Activated naive CD8-positive, alpha-beta T cell treated with anti-CD3 and anti-CD28 coated beads for 36 hours (primary cell): ENCODE data around the gene PITPNC1. TPM values are rescaled to one million over a fixed set of nuclear protein-coding genes. Genes with fewer than 3 reads are reported as not detected.

Source experiments
- DNase-seq: peaks from one replicate; pipeline ENCODE4 v3.0.0; 2021
- H3K27ac Mint-ChIP-seq: one replicate; pipeline ENCODE4 v1.8.0; 2022; ENCODE audit warnings: mild to moderate bottlenecking, moderate library complexity, mixed read lengths
- H3K27me3 Mint-ChIP-seq: one replicate; pipeline ENCODE4 v1.8.0; 2022; ENCODE audit warnings: mild to moderate bottlenecking, mixed read lengths
- H3K36me3 Mint-ChIP-seq: one replicate; pipeline ENCODE4 v1.8.0; 2021; ENCODE audit warnings: mild to moderate bottlenecking, mixed read lengths
- H3K4me1 Mint-ChIP-seq: one replicate; pipeline ENCODE4 v1.8.0; 2021; ENCODE audit warnings: mixed read lengths
- H3K4me3 Mint-ChIP-seq: one replicate; pipeline ENCODE4 v1.8.0; 2022; ENCODE audit warnings: mild to moderate bottlenecking, moderate library complexity, mixed read lengths
- H3K9me3 Mint-ChIP-seq: one replicate; pipeline ENCODE4 v1.8.0; 2022; ENCODE audit warnings: mixed read lengths
- total RNA-seq, 2 experiments: library from RNA; stranded (reverse); gene quantifications; one replicate each; pipeline ENCODE4 v1.2.3, GENCODE V29; 2021

PITPNC1 gene
- total RNA-seq, 2 experiments from 2014 or later: 50.1 to 51.1 TPM

DNA sequence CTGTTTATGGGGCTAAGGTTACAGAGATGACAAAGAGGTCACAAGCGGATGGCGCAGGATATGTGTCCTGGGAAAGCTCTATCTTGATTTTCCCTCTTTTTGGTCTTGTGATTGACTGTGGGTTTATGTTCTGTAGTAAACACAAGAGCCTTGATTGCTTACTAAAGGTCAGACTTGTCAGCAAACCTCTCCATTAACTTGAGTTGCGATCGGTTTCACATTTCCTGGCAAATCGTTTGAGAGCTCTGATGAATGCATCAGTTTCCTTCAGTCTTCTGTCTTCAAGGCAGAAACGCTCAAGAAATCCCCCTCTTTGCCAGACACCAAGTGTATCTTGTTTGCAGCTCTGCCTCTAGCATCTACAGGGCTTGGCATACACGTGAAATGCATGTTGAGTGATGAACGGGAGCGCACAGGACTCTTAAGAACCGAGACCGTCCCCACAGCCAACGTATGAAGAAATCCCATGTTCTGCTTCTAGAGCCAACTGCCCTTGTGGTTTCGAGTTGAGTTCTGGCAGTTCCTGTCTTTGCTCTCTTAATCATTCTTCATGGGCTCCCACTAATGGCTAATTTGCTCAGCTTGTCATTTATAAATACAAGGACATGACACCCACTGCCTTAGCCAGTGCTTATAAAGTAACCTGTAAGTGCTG lies 143.3 kb downstream of the PITPNC1 start:
- H3K4me3 Mint-ChIP-seq: peak overlapping the region; percentile 57
- H3K27me3 Mint-ChIP-seq: no peaks in the 10 kb centered on the region
- H3K9me3 Mint-ChIP-seq: peaks cover 12% of the 10 kb centered on the region
- peaks cover 47% of the 10 kb centered on the region for H3K4me1 Mint-ChIP-seq
- peak overlapping the region; percentile 77 for H3K27ac Mint-ChIP-seq
- peaks cover 19% of the 10 kb centered on the region for H3K36me3 Mint-ChIP-seq
- DNase-seq: no peak

DNA sequence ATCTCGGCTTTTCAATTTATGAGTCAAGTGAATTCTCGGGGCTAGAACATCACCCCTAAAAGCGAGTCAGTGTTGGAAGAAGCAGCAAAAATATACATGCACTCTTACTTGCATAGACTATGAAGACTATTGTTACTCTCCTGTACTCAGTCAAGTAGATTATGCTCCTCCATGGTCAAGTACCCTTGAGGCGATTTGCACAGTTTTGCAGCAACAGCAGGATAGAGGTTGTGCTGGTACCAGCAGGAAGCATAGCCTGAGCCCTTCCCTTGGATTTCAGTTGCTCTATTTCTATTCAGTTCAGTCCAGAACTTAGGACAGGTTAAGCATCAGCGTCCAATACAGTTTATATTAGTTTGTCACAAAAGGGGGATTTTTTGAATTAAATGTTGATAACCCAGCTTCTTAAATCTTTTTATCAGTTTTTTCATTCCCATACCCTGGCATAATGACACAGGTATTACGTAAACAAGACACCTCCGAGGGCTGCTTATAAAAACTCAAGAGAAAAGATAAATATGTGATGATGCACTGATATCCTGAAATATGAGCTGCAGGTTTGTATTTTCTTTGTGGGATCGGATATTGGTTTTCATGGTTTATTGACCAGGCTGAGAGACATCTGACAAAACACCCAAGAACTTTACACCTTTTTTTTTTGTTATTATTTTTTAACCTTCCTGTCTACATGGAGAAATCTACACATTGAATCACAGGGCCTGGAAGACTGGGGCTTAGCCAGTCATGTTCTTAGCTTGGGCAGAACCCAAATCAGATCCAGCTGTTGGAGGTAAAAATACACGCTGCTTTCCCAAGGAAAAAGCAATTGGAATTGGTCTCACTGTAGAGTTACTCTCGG lies 144.1 kb downstream of the PITPNC1 start:
- Mint-ChIP-seq H3K36me3 (peaks cover 19% of the 10 kb centered on the region), H3K4me3 (no peak overlapping the region), H3K9me3 (peaks cover 12% of the 10 kb centered on the region), H3K27me3 (no peaks in the 10 kb centered on the region), H3K4me1 (peaks cover 45% of the 10 kb centered on the region), H3K27ac (no peak overlapping the region)
- DNase-seq: no peak

DNA sequence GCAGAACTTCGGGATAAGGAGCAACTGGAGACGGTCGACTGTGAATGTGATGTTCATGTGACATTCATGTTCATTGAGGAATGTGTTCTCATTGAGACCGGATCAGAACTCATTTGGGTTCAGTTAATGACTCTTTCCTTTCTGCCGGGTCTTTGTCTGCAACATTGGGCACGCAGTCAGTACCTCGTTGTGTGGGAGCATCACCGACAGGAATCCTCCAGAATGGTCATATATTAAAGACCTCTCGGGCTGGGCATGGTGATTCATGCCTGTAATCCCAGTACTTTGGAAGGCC lies 144.6 kb downstream of the PITPNC1 start:
- Mint-ChIP-seq H3K9me3 (peaks cover 12% of the 10 kb centered on the region), H3K27me3 (no peaks in the 10 kb centered on the region), H3K36me3 (peaks cover 15% of the 10 kb centered on the region), H3K27ac (no peak overlapping the region), H3K4me3 (no peak overlapping the region), H3K4me1 (peaks cover 44% of the 10 kb centered on the region)
- no peak for DNase-seq

DNA sequence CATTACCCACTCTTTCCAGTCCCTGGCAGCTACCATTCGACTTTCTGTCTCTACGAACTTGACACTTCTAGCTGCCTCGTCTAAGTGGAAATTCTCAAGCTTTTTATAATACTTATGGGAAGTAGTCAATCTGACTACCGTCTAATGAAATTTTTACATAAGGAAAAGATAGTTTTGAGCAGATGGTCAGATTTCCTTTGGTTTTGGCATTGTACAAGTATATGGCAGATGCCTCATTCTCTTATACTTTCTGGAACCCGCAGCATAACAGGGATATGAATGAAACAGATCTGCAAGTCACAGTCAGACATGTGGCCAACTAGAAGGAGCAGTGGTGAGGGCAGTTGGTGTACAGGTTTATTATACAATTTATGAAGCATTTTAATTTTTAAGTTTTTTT lies 146.0 kb downstream of the PITPNC1 start:
- Mint-ChIP-seq H3K36me3 (peaks cover 6% of the 10 kb centered on the region), H3K27ac (peak overlapping the region; percentile 1), H3K9me3 (peaks cover 2% of the 10 kb centered on the region), H3K4me1 (peaks cover 47% of the 10 kb centered on the region), H3K27me3 (no peaks in the 10 kb centered on the region), H3K4me3 (no peak overlapping the region)
- DNase-seq: no peak

DNA sequence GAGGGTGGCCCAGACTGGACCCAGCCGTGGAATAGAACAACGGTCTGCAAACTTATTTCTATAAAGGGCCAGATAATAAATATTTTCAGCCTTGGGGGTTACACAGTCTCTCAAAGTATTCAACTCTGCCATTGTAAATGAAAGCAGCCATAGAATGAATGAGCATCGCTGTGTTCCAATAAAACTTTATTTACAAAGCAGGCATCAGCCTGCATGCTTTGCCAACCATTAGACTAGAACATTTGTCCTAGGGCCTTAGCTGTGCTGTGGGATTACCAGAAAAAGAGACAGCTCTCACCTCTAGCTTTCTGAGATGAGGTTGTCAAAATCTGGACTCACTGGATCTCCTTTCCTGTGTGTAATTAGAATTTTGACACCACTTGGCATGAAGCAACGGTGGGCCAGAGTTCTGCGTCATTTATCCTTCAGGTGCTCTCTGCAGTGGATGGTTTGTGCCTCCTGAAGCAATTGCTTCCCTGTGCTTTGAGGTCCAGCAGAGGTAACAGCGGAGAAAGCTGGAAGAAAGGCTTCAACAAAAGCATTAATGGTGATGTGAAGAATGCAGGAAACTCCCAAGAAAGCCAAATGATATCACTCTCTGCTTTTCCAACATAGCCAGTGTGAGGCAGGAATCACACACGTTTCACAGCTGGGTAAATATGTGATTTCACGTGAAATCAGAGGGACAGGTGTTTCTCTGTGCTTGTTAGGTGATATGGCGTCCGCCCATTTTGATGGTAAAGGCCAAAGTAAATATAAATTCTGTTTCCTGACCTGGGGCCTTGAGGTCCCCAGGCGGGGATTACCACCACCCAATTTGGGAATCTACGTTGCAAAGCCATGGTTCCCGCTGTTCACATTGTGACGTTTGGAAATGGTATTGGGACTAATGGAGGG lies 148.4 kb downstream of the PITPNC1 start:
- H3K27ac Mint-ChIP-seq: no peak overlapping the region
- peaks cover 34% of the 10 kb centered on the region for H3K4me1 Mint-ChIP-seq
- DNase-seq: no peak
- H3K36me3 Mint-ChIP-seq: no peaks in the 10 kb centered on the region
- no peaks in the 10 kb centered on the region for H3K27me3 Mint-ChIP-seq
- H3K9me3 Mint-ChIP-seq: no peaks in the 10 kb centered on the region
- H3K4me3 Mint-ChIP-seq: no peak overlapping the region

DNA sequence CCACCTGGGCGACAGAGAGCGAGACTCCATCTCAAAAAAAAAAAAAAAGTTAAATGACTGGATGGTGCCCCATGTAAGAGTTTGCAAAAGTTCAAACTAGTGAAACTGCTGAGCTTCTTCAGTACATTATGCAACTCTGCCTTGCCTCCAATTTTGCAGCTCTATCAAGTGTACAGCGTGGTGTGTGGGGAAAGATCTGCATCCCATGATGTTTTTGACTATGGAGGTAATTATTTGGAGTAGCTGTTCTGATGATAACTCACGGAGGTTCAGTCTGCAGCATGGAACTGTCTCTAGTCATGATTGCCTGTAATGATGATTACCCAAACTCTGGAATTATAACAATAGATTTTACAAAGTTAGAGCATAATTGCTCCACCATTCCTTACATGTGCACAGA lies 149.6 kb downstream of the PITPNC1 start:
- Mint-ChIP-seq H3K36me3 (no peaks in the 10 kb centered on the region), H3K9me3 (no peaks in the 10 kb centered on the region), H3K27me3 (no peaks in the 10 kb centered on the region), H3K4me1 (peaks cover 33% of the 10 kb centered on the region), H3K4me3 (no peak overlapping the region), H3K27ac (no peak overlapping the region)
- DNase-seq: no peak

DNA sequence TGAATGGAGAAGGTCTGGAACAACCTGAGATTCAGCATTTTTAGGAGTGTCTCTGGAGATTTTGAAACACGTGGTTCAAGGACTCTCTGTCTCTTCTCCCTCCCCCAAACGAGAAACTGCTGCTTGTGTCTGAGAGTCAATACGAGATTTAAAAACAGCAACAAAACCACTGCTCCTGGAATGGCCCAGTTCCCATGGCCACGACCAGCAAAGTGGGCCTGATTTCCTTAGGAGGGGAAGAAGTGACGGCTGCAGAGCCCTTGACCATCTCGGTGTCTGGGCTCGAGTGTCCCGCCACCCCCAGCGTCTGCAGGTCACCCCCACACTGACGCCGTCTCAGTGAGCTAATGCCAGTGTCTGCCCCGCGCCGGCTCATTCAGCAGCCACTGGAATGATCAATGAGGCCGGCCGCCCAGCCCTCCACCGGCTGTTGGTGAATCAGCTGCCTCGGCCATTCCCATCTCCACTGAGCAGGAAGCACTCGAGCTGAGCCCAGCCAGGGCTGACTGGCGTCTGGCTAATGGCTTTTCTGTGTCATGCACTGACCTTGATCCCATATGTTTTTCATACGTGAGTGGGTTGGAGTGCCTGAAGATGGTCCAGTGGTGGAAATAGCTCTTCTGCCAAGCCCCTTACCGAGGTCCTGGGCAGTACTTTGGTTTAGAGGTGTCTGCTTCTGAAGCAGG lies 151.8 kb downstream of the PITPNC1 start:
- Mint-ChIP-seq H3K27ac (no peak overlapping the region), H3K4me1 (peaks cover 28% of the 10 kb centered on the region), H3K9me3 (no peaks in the 10 kb centered on the region), H3K4me3 (no peak overlapping the region), H3K27me3 (no peaks in the 10 kb centered on the region), H3K36me3 (peaks cover 3% of the 10 kb centered on the region)
- no peak for DNase-seq

DNA sequence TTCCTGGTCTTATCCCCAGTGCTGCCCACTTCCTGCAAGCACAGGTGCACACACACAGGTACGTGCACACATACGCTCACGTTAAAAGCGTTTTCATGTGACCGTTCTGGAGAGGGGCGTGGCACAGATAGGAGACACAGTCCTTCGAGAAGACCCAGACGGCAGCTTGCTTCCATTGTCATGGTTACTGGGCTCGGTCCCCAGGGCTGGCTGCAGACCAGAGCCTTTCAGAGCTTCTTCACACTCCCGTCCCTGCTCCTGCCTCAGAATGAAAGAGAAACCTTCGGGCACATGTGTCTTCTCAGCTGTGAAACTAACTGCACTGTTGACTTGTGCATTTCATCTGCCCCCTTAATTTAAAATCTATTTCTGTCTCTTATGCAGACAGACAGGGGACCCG lies 154.2 kb downstream of the PITPNC1 start:
- DNase-seq: peak; percentile 11
- H3K27ac Mint-ChIP-seq: no peak overlapping the region

DNA sequence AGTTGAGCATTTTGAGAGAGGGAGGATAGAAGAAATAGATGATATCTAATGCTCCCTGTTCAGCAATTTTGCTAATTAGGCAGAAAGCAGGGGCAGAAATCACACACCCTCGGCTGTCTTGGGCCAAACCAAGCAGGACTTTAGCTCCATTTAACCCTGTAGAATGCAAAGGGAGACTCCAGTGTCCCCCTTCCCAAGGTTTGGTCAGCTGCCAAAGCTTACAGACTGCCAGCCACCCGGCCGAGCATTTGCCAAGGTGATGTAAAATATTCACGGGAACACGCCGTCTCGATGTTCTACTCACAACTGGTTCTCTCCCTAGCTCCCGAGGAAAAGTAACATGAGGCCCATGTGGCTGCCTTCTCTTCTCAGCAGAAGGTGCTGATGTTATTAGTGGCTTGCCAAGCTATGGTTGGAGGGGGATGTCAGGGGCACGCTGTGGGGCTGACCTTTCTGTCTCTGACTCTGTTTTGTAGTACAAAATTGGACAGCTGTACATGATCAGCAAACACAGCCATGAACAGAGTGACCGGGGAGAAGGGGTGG lies 155.3 kb downstream of the PITPNC1 start:
- Mint-ChIP-seq H3K27ac (no peak overlapping the region), H3K4me3 (no peak overlapping the region), H3K4me1 (peaks cover 23% of the 10 kb centered on the region), H3K9me3 (no peaks in the 10 kb centered on the region), H3K27me3 (no peaks in the 10 kb centered on the region), H3K36me3 (peaks cover 10% of the 10 kb centered on the region)
- no peak for DNase-seq

More for the DNA sequence above, 154.2 kb downstream of the PITPNC1 start:
- H3K27me3 Mint-ChIP-seq: no peaks in the 10 kb centered on the region
- peaks cover 10% of the 10 kb centered on the region for H3K36me3 Mint-ChIP-seq
- H3K4me1 Mint-ChIP-seq: peaks cover 30% of the 10 kb centered on the region
- H3K4me3 Mint-ChIP-seq: no peak overlapping the region
- no peaks in the 10 kb centered on the region for H3K9me3 Mint-ChIP-seq

DNA sequence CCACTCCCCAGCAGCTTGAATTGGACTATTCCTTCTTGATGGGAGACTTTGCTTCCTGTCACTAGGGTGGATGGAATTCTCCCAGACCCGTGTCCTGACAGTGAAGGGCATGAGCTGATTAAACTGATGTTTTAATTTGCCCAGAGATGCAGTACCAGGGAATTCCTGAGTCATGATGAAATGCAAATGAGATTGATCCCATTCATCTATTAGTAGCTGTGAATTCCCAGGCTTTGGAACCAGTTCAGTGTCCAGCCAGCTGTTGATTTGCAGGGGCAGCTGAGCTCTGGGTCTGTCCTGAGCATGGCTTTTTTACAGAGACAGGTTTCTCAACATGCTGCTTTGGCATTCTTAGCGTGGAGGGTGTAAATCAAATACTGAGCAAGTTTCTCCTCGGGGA lies 157.9 kb downstream of the PITPNC1 start:
- DNase-seq: no peak
- H3K4me3 Mint-ChIP-seq: no peak overlapping the region
- H3K4me1 Mint-ChIP-seq: peaks cover 23% of the 10 kb centered on the region
- no peaks in the 10 kb centered on the region for H3K27me3 Mint-ChIP-seq
- no peak overlapping the region for H3K27ac Mint-ChIP-seq
- H3K36me3 Mint-ChIP-seq: peaks cover 12% of the 10 kb centered on the region
- H3K9me3 Mint-ChIP-seq: no peaks in the 10 kb centered on the region

DNA sequence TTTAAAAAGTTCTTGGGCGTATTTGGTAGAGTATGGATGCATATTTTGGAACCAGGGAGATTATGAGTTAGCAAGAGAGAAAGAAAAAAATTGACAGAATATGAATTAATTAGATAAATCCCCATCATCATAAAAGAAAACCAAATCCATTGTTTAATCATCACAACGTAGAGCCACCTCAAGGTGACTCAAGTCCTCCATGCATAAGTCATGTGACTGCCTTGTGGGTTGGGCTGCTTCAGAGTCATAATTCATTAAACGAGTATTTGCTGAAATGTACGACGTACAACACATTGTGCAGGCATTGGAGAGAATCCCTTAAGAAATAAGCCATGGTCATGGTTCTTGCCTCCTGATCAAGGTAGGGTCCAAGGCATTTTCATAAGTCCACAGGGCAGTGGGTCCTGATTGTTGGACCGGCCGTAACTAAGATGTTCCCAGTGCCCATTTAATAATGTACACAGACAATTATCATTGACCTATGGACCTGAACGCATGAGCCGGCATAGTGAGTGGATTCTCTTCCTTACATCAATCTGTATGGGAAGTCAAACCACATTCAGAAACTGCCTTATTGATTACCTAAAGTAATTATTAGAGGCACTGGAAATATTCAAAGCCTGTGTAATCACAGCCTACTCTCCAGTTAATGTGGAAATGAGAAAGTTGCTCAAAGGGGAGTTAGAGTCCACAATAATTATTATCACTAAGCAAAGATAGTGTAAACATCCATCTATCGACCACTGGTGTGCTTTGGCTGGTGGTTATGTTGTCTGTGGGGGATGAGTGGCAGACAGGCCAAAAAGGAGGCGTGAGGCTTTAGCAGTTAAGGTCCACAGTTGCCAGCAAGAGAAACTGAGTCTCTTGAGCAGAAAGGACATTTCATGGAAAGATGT lies 165.4 kb downstream of the PITPNC1 start:
- H3K36me3 Mint-ChIP-seq: peaks cover 7% of the 10 kb centered on the region
- DNase-seq: no peak

DNA sequence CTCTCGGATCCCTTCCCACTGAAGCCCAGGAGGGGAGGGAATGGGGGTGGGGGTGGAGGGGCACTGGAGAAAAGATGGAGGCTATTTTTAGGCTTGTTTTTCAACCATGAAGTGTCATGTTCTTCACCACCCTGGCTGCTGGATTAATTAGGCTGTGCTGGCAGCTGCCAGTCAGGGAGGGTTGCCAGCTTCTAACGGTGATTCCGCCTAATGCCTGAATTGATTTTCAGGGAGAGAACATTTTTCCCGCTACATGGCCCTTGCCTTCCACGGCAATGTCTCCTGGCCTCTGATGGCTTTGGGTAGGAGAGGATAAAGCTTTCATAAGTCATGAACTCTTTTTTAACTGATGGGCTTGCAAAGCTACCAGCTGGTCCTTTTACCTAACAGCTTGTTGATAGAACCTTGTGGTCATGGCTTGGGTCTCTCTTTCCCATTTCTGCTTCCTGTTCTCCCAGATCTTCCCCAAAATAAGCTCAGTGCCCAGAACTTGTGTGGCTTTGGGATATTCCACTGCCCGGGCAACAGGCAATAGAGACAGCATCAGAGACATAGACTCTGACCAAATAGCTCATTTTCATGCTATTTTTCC lies 167.4 kb downstream of the PITPNC1 start:
- no peak overlapping the region for H3K27ac Mint-ChIP-seq
- H3K36me3 Mint-ChIP-seq: peaks cover 6% of the 10 kb centered on the region
- H3K4me3 Mint-ChIP-seq: no peak overlapping the region
- H3K27me3 Mint-ChIP-seq: no peaks in the 10 kb centered on the region
- peaks cover 25% of the 10 kb centered on the region for H3K4me1 Mint-ChIP-seq
- H3K9me3 Mint-ChIP-seq: no peaks in the 10 kb centered on the region
- no peak for DNase-seq

More for the DNA sequence above, 165.4 kb downstream of the PITPNC1 start:
- Mint-ChIP-seq H3K27ac (no peak overlapping the region), H3K4me3 (no peak overlapping the region), H3K27me3 (no peaks in the 10 kb centered on the region), H3K9me3 (no peaks in the 10 kb centered on the region), H3K4me1 (peaks cover 14% of the 10 kb centered on the region)
